ENCODE results near the gene NECTIN1. TPM values are rescaled to one million over a fixed set of nuclear protein-coding genes. Genes with fewer than 3 reads are reported as not detected.
"Not testable (repeated sequence)": the region's sequence is repeated elsewhere in the genome, so short reads cannot be mapped to it uniquely, and the experiment has no call there.

The NECTIN1 gene
- polyA plus RNA-seq, 1 donor, result 29.1 TPM

DNA sequence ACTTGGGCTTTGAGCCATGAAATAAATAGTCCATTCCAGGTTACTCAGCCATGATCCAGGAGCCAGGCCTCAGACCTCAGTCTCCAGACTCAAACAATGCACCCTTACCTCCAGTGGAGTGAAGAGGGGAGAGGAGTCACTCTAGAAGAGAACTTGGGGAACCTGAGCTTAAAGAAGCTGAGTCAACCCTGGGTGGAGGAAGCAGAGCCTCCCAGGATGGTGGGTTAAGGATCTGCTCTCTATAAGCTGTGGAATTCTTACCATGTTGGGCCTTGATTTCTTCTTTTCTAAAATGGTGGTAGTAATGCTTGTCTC, 113.2 kb downstream of the NECTIN1 start:
- DNase-seq, result no peak

DNA sequence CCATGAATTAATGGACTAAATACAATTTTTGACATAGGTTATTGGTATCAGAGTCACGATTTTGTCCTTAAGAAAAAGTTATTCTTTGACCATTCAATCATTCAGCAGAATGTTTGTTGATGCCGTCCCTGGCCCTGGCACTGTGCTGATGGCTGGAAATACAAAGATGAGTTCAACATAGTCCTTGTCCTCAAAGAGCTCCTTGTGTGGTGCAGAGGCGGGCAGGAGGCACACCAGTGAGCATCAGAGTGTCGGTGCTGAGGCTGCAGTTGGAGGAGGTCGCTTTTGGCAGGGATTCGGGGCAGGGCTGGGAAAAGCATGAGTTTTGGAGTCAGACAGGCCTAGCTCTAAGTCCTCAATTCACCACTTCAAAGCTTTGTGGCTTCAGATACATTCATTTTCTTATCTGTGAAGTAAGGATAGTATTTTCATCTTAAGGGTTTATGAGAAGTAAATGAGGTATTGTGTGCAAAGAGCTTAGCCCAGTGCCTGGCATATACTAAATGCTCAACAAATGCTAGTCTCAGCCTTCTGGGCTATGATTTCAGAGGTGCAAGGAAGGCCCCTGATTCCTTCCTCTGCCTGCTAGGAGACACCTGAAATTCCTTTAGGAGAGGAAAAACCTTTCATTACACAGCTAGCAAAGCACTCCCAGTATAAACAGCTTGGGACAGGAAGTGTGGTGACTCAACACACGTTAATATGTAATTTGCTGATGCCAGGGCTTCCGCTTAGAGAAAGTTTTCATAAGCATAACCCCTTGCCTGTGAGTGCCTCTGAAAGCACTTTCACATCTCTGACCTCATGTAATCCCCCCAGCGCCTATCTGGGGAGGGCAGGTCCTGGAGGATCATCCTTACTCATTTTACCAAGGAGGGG, 113.8 kb downstream of the NECTIN1 start:
- no peak for DNase-seq

GRCh38 chr11:119614222-119615002, 114.6 kb downstream of the NECTIN1 start:
- no peak for DNase-seq

GRCh38 chr11:119612814-119613213, 116.2 kb downstream of the NECTIN1 start:
- DNase-seq, result no peak

GRCh38 chr11:119610836-119611426, 118.1 kb downstream of the NECTIN1 start:
- DNase-seq, result no peak

DNA sequence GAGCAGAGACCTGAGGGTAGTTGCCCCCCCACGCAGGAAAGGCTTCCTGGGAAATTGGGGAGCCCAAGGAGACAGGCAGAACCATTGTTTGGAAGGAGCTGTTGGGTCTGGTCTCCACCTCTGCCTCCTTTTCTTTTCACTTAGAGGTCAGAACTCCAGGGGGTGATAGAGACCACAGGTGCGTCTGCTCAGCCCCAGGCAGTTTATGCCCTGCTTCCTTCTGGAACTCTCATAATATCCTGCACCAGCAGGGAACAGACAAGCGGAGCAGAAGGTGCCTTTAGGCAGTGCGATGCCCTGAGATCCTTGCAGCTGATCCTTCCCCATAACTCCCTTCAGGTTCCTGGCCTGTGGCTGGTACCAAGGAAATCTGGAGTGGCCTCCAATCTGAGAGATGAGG, 120.2 kb downstream of the NECTIN1 start:
- no peak for DNase-seq

DNA sequence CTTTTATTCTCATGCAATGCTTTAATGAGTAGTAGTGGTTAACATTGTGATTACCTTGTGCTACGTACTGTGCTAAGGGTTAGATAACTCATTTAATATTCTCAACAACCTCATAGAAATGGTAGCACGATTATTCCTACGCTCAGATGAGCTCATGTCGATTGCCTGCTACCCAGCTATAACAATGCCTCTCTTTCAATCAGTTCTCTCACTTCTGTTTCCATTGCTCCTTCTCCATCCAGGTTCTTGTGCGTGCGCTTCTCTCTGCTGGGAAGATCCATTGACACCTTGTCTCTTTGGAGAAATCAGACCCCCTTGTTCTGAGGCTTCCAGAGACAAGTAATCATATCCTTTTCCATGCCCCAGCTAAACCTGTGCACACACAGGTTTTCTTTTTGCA, 120.8 kb downstream of the NECTIN1 start:
- no peak for DNase-seq

- DNase-seq, result no peak
These were observed 121.3 kb downstream of the NECTIN1 start for GRCh38 chr11:119607726-119608125.

DNA sequence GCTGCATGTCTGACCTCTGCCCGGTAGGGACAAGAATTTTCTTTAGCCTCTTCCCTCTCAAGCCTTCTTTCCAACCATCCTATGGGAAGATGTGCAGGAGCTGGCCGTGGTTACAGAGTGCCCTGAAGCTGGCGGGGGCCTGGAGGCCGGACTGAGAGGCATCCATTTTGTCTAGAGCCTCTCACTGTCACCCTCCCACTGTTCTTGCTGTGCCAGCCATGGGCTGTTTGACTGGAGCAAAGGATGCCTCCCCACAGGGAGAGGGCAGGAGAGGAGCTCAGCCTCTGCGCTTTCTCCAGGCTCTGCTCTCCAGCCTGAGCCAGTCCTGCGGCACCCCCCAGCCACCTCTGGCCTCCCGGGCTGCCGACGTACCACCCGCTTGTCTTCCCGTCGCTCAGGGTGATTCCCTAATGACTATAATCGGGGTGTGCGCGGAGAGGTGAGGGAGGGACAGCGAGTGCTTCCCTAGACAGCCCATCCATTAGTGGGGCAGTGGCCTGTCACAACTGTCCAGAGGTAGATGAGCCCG, 123.8 kb downstream of the NECTIN1 start:
- no peak for DNase-seq

GRCh38 chr11:119602745-119603373, 126.1 kb downstream of the NECTIN1 start:
- no peak for DNase-seq

- no peak for DNase-seq
These were observed 129.0 kb downstream of the NECTIN1 start for GRCh38 chr11:119599864-119600541.

GRCh38 chr11:119595941-119596340, 133.1 kb downstream of the NECTIN1 start:
- not testable (repeated sequence) for DNase-seq

GRCh38 chr11:119594639-119595249, 134.3 kb downstream of the NECTIN1 start:
- DNase-seq, result no peak

- DNase-seq, result no peak
These were observed 135.7 kb downstream of the NECTIN1 start for GRCh38 chr11:119593346-119593745.

DNA sequence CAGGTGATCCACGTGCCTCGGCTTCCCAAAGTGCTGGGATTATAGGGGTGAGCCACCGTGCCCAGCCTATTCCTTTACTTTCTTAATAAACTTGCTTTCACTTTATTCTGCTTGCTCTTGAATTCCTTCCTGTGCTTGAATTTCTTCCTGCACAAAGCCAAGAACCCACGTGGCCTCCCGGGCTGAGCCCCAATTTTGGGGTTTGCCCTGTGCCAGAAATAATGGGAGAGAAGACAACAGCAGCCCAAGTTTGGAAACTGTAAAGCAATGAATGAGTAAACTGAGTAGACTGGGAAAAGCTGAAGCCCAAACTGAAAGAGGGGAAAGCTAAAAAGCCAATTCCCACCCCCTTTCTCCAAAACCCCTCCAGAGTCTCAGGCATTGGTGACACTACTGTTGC, 136.4 kb downstream of the NECTIN1 start:
- peak; percentile 79 for DNase-seq

- no peak for DNase-seq
These were observed 137.1 kb downstream of the NECTIN1 start for GRCh38 chr11:119591836-119592310.

GRCh38 chr11:119590651-119591351, 138.2 kb downstream of the NECTIN1 start:
- DNase-seq, result no peak

- DNase-seq, result no peak
These were observed 140.0 kb downstream of the NECTIN1 start for GRCh38 chr11:119589001-119589400.

Data from hindlimb muscle (tissue), 1 donor.